ENCODE measurements around the gene PCBP2. TPM values are rescaled to one million over a fixed set of nuclear protein-coding genes. Genes with fewer than 3 reads are reported as not detected.
A peak's percentile ranks its signal among the peaks of the same experiment; 100 is the strongest.

Gene PCBP2
- polyA plus RNA-seq, 10 donors = 505 to 651 (median 595) TPM

DNA sequence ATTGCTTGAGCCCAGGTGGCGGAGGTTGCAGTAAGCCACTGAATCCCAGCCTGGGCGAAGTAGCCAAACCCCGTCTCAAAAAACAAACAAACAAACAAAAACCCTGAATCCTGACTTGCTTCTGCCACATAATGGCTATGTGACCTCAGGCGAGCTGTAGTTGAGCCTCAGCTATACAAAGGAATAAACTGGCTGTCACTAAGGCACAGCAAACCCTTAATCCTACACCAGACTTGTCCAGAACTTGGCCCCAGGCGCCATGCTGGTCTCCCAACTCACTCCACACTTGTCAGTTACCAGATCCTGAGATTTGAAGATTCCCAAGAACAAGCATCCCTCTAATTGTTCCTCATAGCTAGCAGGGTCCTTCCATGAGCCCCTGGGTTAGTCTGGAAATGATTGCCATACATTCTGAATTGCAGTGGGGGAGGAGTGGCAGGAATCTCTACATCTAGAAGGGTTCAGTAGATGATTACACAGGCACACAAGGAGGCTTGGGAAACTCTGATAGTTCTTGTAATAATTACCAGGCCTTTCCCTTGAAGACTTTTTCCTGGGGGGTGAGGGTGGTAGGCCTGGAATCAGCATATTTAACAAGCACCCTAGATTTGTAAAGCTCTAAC is 37.5 kb downstream of the PCBP2 start:
- no peak for DNase-seq

GRCh38 chr12:53492188-53492587 is 40.3 kb downstream of the PCBP2 start:
- DNase-seq = peak in 2 of 3 donors; percentile 33 to 55

DNA sequence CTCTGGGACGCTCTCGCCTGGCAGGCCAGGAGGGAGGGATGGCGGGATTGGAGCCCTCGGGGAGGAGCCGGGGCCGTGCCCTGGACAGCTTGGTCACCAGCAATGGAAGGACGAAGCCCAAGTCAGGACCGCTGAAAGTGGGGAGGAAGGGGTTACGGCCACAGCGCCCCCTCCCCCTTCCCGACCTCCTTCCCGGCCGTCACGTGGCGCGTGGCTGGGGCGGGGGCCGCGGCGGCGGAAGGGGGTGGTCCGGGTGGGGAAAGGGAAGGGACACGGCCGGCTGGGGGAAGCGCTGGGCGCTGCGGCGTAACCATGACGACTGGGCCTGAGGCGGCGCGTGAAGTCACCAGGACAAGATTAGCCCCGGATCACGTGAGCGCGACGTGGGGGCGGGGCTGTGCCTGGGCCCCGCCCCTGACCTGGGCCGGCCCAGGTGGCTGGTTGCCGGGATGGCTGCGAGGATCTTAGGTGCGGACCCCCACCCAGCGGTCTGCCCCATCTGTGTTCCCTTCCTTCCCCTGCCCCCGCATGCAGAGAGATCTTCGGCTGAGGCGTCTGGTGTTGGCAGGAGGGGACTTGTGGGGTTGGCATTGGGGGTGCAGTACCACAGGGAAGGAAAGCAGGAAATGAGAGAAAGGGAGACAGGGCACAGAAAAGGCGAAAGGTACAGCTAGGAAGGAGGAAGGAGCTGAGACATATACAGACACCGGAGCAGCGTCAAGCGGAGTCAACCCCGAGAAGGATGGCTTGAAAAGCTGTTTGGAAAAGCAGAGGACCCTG is 41.1 kb downstream of the PCBP2 start:
- DNase-seq = peak; percentile 91 to 98 (median 96)

DNA sequence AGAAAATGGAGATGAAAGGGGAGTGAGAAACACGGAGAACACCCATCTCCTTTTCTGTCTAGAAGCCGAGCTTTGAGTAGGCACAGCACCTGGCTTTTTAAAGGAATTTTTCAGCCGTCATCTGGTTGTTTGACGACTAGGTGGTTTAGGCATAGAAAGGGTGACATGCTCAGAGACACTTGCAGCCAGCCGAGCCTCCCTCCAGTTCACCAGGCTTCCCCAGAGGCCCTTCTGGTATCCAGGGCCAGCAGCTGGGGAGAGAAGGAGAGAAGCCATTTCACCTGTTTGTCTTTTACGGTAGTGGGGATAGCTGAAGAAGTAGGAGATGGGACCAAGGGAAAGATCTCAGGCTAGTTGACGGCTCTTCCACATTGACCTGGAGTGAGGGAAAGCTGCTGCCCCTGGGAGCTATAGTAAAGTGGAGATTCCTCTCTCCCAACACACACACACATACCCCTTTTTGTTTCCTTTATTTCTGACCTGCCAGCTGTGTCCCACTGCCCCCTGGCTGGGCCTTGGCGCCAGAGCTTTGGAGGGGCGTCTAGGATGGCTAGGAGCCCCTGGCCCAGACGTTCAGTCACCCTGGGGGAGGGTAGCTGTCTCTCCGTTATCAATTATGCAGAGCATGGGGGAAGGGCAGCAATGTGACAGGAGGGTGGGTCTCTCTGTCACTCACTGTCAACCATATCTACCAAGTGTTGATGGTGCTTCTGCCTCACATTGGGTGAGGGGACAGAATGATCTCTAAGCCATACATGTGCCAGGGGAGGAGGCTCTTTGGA is 41.9 kb downstream of the PCBP2 start:
- DNase-seq = no peak

- peak; percentile 74 to 90 (median 76) for DNase-seq
These were observed 44.2 kb downstream of the PCBP2 start for GRCh38 chr12:53495903-53496751.

GRCh38 chr12:53496752-53497032 is 44.8 kb downstream of the PCBP2 start:
- DNase-seq = no peak

GRCh38 chr12:53497461-53497860 is 45.6 kb downstream of the PCBP2 start:
- DNase-seq = no peak

GRCh38 chr12:53498235-53498630 is 46.3 kb downstream of the PCBP2 start:
- DNase-seq = no peak

DNA sequence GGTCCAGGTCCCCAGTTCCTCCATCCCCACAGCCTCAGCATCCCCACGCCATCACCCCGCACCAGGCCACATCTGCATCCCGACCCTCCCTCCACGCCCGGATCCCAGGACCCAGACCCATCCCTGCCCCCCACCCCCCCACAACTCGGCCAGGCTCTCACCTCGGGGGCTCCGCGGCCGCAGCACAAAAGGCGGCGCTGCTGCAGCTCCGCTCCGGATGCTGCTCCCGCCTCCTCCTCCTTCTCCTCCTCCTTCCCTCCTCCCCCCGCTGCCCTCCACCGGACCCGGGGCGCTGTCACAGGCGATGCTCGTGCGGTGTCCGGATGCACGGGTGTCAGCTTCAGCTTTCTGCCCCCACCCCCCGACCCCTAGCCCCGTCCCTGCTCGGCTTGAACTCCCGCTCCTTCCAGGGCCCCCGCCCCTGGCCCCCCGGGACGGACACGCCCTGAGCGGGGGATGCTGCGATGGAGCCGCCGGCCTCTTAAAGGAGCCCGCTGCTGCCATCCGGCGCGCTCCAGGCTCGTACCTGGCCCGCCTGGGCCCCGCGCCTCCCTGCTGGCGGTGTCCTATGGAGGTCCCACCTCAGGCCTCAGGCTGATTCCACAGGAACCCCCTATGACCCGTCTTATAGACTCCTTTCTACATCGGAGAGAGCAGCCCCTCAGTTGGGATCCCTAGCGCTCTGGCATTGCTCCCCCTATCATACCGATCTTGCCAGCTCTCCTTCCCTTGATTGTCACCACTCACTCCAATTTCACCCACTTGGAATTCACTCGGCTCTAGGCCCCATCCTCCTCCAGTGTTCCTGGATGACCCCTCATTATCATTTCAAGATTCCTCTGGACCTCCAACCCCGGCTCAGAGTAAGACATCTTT is 47.6 kb downstream of the PCBP2 start, which contains the start of gene MAP3K12:
Gene MAP3K12, minus strand, starts transcription at position 193 of the 876 bp plus-strand sequence. CDS start 12,067 bp downstream, outside the sequence.
- DNase-seq = peak; percentile 43 to 88 (median 74)

DNA sequence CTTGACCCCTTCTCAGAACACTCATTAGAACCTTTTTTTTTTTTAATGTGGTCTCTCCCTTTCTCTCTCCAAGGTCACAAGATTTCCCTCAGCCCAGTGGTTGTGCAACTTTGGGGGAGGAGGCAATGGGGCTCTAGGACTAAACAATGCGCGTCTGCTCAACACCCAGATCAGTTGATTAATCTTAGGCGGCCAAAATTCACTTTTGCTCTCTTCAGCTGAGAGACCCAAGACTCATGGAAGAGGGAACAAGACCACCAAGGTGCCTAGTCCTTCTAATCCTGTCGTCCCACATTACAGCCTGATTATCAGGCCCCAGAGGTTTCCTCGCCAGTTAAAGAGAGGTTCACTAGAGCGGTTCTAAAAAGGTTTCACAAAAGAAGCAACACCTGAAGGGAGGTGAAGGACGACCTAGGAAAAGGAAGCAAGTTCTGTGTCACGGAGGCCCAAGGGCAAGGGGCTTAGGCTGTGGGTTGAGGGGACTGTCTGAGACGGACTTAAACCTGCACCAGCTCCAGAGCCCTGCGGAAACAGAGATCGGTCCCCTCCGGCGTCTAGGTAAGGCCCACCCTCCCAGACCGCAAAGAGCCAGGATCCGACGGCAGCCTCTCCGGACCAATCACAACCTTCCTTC is 48.4 kb downstream of the PCBP2 start:
- peak in 2 of 3 donors; percentile 47 to 81 for DNase-seq

DNA sequence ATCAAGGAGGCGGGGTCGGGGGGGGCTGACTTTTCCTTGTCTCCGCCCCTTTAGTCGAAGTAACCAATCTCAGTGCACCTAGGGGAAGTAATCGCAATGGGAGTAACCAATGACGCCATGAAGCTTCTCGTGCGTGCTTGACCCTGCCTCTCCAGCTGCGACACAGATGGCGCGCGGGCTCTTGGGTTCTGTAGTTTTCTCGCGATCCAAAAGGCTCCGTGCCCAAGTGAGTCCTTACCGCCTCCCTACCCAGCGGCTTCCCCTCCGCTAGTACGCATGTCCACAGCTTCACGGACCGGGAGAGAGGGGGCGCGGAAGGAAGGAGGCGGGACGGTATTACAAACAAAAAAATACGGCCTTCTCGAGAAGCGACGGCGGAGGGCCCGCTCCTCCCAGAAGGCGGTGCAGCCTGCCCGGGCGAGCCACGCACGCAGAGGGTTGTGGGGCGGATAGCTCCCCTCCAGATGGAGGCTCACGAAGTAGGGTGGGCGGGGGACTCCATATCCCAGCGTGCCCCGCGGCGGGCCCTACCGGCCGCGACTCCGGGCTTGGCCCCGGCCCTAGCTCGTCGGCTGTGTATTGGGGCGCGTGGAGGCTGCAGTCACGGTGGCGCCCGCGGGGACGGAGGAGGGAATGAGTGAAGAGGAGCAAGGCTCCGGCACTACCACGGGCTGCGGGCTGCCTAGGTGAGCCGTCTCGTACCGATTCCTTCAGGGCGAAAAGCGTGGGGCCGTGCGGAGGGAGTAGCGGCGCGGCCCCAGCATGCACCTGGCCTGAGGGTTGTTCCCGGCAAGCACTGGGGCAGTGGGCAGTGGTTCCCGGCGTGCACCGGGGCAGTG is 49.1 kb downstream of the PCBP2 start, which contains the start of gene TARBP2:
Gene TARBP2, plus strand, starts transcription at position 508 of the 839 bp plus-strand sequence. Its CDS starts 126 bp downstream, at position 634.
- peak; percentile 99 to 100 (median 100) for DNase-seq

- DNase-seq = no peak
These were observed 49.8 kb downstream of the PCBP2 start for GRCh38 chr12:53501615-53502181.

DNA sequence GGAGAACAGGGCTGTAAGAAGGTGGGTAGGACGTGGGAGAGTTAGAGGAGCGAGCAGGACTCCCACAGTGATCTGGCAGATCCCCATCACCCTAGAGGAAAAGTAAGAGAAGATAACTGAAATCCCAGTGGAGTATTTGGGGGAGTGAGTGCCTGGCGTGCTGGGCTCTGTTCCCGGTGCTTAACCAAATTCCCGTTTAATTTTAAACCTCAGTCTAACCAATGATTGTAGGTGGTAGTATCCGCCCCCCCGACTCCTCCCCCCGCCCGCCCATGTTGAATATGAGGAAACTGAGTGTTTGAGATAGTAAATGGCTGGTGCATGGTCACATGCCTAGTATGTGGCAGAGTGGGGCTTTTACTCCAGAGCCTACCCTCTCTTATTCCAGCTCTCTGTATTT is 50.4 kb downstream of the PCBP2 start:
- no peak for DNase-seq

DNA sequence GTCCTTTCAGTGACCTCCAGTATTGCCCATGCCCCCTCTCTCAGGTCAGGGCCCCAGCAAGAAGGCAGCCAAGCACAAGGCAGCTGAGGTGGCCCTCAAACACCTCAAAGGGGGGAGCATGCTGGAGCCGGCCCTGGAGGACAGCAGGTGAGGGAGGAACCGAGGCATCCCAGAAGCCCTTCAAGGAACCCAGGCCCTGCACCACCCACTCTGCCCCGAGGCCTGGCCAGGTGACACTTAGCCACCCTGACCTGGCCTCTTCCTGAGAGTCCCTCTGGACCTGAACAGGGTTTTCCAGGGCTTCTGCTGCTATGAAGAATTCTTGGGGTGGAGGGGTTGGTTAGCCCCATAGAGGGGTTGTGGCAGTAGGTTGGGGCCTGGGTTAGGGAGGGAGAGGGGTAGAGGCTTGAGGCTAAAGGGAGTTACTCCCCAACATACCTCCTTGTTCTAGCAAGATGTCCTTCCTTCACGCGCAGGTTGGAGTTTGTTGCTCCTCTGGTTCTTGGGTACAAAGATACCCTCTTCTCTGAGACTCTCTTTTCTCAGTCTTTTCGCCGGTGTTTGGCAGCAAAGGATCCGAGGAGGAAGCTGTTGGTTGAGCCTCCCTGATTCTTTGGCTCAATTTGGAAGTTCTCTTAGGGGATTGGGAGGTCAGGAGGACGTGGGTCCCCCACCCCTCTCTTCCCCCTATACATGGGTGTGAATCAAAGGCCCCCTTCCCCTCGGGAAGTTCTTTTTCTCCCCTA is 51.3 kb downstream of the PCBP2 start:
- DNase-seq = no peak

GRCh38 chr12:53504004-53504920 is 52.4 kb downstream of the PCBP2 start:
- no peak for DNase-seq

GRCh38 chr12:53505086-53505485 is 53.2 kb downstream of the PCBP2 start:
- DNase-seq = no peak

Data from muscle of back (tissue), 11 donors.